K562 (cell line): ENCODE results near the gene GLE1.

Source experiments
- HMG20B ChIP-seq: fragments of 250-450 bp; sonication (Bioruptor Pico); IDR thresholded peaks from 2 replicates; pipeline ENCODE4 v1.5.0; 2021; ENCODE audit warnings: mild to moderate bottlenecking
- NFIX ChIP-seq: fragments of 250-450 bp; sonication (Bioruptor Pico); IDR thresholded peaks from 2 replicates; pipeline ENCODE4 v1.4.0; 2020; ENCODE audit warnings: low read depth, mild to moderate bottlenecking, moderate library complexity
- PPARD ChIP-seq: fragments of 250-450 bp; sonication (Bioruptor Pico); IDR thresholded peaks from 2 replicates; pipeline ENCODE4 v1.8.0; 2022; ENCODE audit warnings: inconsistent platforms, mild to moderate bottlenecking, moderate library complexity
- SMARCC2 ChIP-seq: fragments of 450-650 bp; IDR thresholded peaks from 2 replicates; pipeline ENCODE4 v1.6.1; 2017; ENCODE audit warnings: antibody characterized with exemption, moderate library complexity, mild to moderate bottlenecking, low read depth
- TBL1XR1 ChIP-seq, 2 experiments: IDR thresholded peaks; 2 replicates each; pipeline ENCODE4 v1.6.1; 2012; ENCODE audit warnings: improper control_type of control experiment in 2 of 2, low read length in 2 of 2, mild to moderate bottlenecking in 1 of 2
- ZNF347 ChIP-seq: fragments of 450-650 bp; formaldehyde crosslinking; IDR thresholded peaks from 2 replicates; pipeline ENCODE4 v1.4.0; 2020; ENCODE audit warnings: low read depth, mild to moderate bottlenecking, moderate library complexity
- TF ChIP-seq, protein P1 (sequence below), 3 experiments: IDR thresholded peaks in 2 of 3; conservative IDR thresholded peaks in 1 of 3; 2 replicates each; pipeline ENCODE4 v1.5.1; 2011 to 2012; ENCODE audit warnings: low read length in 3 of 3, mild to moderate bottlenecking in 3 of 3, control low read depth in 2 of 3, improper control_type of control experiment in 1 of 3, inconsistent platforms in 1 of 3, low read depth in 1 of 3, mixed read lengths in 1 of 3, moderate library complexity in 1 of 3; ENCODE audit not compliant: insufficient read depth in 2 of 3

DNA sequence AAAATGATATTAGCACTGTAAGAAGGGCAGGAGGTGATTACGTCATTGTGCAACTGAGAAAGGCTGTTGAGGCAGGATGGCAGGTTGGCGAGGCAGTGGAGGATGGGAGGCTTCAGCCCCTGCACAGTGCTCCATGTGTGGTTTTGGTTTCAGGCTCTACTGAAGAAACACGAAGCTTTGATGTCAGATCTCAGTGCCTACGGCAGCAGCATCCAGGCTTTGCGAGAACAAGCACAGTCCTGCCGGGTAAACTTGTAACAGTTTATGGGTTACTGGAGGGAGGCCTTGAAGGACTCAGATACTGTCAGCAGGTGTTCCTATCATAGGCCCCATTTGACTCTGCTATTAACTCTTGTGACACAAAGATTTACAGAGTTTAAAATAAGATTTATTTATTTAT, 82.9 kb downstream of the GLE1 start:
- TF ChIP-seq ZNF347 (no peak), TBL1XR1 (IDR thresholded peaks at IDR 0.05; ENCODE audit: low read length in 2 of 2) (no peak), SMARCC2 (no peak), HMG20B (CRISPR knock-in tag) (no peak), PPARD (CRISPR knock-in tag) (no peak), NFIX (no peak)
- TF ChIP-seq, protein P1, sequence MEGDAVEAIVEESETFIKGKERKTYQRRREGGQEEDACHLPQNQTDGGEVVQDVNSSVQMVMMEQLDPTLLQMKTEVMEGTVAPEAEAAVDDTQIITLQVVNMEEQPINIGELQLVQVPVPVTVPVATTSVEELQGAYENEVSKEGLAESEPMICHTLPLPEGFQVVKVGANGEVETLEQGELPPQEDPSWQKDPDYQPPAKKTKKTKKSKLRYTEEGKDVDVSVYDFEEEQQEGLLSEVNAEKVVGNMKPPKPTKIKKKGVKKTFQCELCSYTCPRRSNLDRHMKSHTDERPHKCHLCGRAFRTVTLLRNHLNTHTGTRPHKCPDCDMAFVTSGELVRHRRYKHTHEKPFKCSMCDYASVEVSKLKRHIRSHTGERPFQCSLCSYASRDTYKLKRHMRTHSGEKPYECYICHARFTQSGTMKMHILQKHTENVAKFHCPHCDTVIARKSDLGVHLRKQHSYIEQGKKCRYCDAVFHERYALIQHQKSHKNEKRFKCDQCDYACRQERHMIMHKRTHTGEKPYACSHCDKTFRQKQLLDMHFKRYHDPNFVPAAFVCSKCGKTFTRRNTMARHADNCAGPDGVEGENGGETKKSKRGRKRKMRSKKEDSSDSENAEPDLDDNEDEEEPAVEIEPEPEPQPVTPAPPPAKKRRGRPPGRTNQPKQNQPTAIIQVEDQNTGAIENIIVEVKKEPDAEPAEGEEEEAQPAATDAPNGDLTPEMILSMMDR (IDR thresholded peaks at IDR 0.05 in 2 of 3, conservative IDR thresholded peaks at IDR 0.05 in 1 of 3; ENCODE audit: insufficient read depth in 2 of 3, low read depth in 1 of 3, low read length in 3 of 3) = no peak
